ENCODE measurements around the gene RPL10A. TPM values are rescaled to one million over a fixed set of nuclear protein-coding genes. Genes with fewer than 3 reads are reported as not detected.

Gene RPL10A
- total and polyA plus RNA-seq, 2 of the 13 experiments (the other 11 are each of a cell fraction or from before 2014, with no cell fraction given) = 1,854 to 2,726 TPM

DNA sequence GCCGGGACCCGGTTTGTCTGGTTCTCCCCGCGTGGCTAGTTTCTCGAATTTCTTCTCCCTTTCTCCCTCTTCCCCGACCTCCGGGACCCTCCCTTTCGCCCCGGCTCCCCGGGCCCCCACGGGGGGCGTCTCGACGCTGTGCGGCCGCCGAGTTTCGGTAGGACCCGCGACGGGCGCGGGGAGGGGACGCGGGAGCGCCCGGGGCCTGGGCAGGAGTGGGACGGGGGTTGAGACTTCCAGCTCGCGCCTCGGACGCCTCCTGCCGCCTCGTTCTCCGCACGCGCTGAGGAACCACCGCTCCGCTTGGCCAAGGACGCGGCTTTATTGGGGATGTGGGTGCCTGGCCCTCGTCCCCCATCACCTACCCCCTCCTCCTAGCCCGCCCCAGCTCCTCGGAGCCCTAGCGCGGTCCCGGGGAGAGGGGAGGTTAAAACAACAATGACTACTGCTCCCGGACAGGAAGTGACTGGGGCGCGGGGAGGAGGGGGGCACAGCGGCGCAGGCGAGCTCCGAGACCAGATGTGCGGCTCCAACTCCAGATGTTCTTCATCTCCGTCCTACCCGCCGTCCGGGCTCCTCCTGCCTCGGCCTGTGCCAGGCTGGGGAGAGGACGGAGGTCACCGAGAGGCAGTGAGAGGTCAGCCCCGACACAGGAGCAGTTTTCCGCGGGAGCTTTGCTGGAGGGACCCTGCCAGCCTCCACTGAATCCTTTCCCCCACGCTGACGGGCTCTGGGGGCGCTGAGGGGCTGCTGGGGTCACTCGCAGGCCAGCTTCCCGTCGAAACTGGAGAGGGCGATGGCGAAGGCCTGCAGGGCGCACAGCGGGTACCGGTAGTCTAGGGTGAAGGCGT lies 29.6 kb downstream of the RPL10A start (continued):
- TF ChIP-seq REXO4 (CRISPR knock-in tag; IDR thresholded peaks at IDR 0.05; ENCODE audit: borderline replicate concordance) = 0 out of 2 replicates have a peak, but pooled peaks have one; percentile 70
- TF ChIP-seq ZNF768 (CRISPR knock-in tag; IDR thresholded peaks at IDR 0.05) = peak; percentile 57; the same call in 1 of the 2 replicates
- no peak for TF ChIP-seq PTBP1 (IDR thresholded peaks at IDR 0.05; ENCODE audit: low read depth, low read length, poor library complexity, severe bottlenecking)
- TF ChIP-seq, protein P1, sequence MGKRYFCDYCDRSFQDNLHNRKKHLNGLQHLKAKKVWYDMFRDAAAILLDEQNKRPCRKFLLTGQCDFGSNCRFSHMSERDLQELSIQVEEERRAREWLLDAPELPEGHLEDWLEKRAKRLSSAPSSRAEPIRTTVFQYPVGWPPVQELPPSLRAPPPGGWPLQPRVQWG (CRISPR knock-in tag; IDR thresholded peaks at IDR 0.05; ENCODE audit: borderline replicate concordance, low read depth) = no peak
- TF ChIP-seq NR3C1 (CRISPR knock-in tag; IDR thresholded peaks at IDR 0.05) = no peak
- TF ChIP-seq ZNF577 (CRISPR knock-in tag; IDR thresholded peaks at IDR 0.05; ENCODE audit: borderline replicate concordance, low read depth) = peak; percentile 66; the same call in 1 of the 2 replicates
- 0 out of 2 replicates have a peak, but pooled peaks have one; percentile 30 for TF ChIP-seq ZNF672 (CRISPR knock-in tag; IDR thresholded peaks at IDR 0.05)
- no peak; the same call in 1 of the 2 replicates for TF ChIP-seq SOX5 (CRISPR knock-in tag; IDR thresholded peaks at IDR 0.05; ENCODE audit: borderline replicate concordance)
- no peak for TF ChIP-seq ISX (CRISPR knock-in tag; conservative IDR thresholded peaks at IDR 0.05)
- TF ChIP-seq FIP1L1 (IDR thresholded peaks at IDR 0.05; ENCODE audit: borderline replicate concordance, insufficient read depth, low read depth, low read length) = no peak
- TF ChIP-seq, protein P2, sequence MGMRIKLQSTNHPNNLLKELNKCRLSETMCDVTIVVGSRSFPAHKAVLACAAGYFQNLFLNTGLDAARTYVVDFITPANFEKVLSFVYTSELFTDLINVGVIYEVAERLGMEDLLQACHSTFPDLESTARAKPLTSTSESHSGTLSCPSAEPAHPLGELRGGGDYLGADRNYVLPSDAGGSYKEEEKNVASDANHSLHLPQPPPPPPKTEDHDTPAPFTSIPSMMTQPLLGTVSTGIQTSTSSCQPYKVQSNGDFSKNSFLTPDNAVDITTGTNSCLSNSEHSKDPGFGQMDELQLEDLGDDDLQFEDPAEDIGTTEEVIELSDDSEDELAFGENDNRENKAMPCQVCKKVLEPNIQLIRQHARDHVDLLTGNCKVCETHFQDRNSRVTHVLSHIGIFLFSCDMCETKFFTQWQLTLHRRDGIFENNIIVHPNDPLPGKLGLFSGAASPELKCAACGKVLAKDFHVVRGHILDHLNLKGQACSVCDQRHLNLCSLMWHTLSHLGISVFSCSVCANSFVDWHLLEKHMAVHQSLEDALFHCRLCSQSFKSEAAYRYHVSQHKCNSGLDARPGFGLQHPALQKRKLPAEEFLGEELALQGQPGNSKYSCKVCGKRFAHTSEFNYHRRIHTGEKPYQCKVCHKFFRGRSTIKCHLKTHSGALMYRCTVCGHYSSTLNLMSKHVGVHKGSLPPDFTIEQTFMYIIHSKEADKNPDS (CRISPR knock-in tag; IDR thresholded peaks at IDR 0.05) = peak; percentile 73; the same call in 1 of the 2 replicates
- no peak for TF ChIP-seq ZFP36 (IDR thresholded peaks at IDR 0.05; ENCODE audit: borderline replicate concordance, low read depth, low read length, partially characterized antibody)
- no peak for TF ChIP-seq SNRNP70 (IDR thresholded peaks at IDR 0.05; ENCODE audit: low read depth, low read length)
- TF ChIP-seq NCOR1 (IDR thresholded peaks at IDR 0.05; ENCODE audit: borderline replicate concordance, low read length) = no peak
- peak; percentile 70; the same call in 1 of the 2 replicates for TF ChIP-seq SNAPC2 (CRISPR knock-in tag; IDR thresholded peaks at IDR 0.05)
- peak; percentile 91 for TF ChIP-seq MEIS2 (CRISPR knock-in tag; IDR thresholded peaks at IDR 0.05)
- TF ChIP-seq ZNF776 (CRISPR knock-in tag; IDR thresholded peaks at IDR 0.05) = peak; percentile 71
- TF ChIP-seq ELF3 (CRISPR knock-in tag; IDR thresholded peaks at IDR 0.05) = peak; percentile 78
- peak; percentile 92; the same call in 1 of the 2 replicates for TF ChIP-seq EEA1 (CRISPR knock-in tag; IDR thresholded peaks at IDR 0.05; ENCODE audit: borderline replicate concordance)
- TF ChIP-seq PRDM15 (CRISPR knock-in tag; IDR thresholded peaks at IDR 0.05) = peak; percentile 82; the same call in 1 of the 2 replicates
- TF ChIP-seq PHF21A (CRISPR knock-in tag; IDR thresholded peaks at IDR 0.05) = peak; percentile 53; the same call in 1 of the 2 replicates
